Osteoblast (primary cell): Measurements from ENCODE around the gene SUGCT. TPM values are rescaled to one million over a fixed set of nuclear protein-coding genes. Genes with fewer than 3 reads are reported as not detected.

Experiments
- DNase-seq: peaks from one replicate; pipeline ENCODE4 v3.0.0; 2011; ENCODE audit warnings: low spot score, mixed read lengths; ENCODE audit not compliant: insufficient read length; ENCODE audit errors: missing footprints
- H2AFZ ChIP-seq: 2 replicates; pipeline ENCODE4 v1.6.0; 2011; ENCODE audit warnings: mild to moderate bottlenecking, low read length
- H3K27ac ChIP-seq: 2 replicates; pipeline ENCODE4 v1.5.1; 2011; ENCODE audit warnings: mild to moderate bottlenecking, low read depth, low read length, moderate library complexity
- H3K27me3 ChIP-seq: 2 replicates; pipeline ENCODE4 v1.6.0; 2012; ENCODE audit warnings: mild to moderate bottlenecking, control low read depth, inconsistent platforms, low read length, moderate library complexity; ENCODE audit not compliant: insufficient read depth
- H3K36me3 ChIP-seq: 2 replicates; pipeline ENCODE4 v1.5.1; 2011; ENCODE audit warnings: mild to moderate bottlenecking, low read length, control low read depth, moderate library complexity; ENCODE audit not compliant: insufficient read depth
- H3K4me1 ChIP-seq: 2 replicates; pipeline ENCODE4 v1.5.1; 2011; ENCODE audit warnings: mild to moderate bottlenecking, low read length, control low read depth, moderate library complexity; ENCODE audit not compliant: insufficient read depth
- H3K4me2 ChIP-seq: 2 replicates; pipeline ENCODE4 v1.6.0; 2011; ENCODE audit warnings: mild to moderate bottlenecking, low read length; ENCODE audit not compliant: insufficient read depth
- H3K4me3 ChIP-seq: fragments of 200-600 bp; sonication (generic); 3 replicates; pipeline ENCODE4 v1.5.1; 2012; ENCODE audit warnings: mild to moderate bottlenecking, low read length, inconsistent platforms; ENCODE audit not compliant: insufficient read depth
- H3K79me2 ChIP-seq: 2 replicates; pipeline ENCODE4 v1.6.0; 2012; ENCODE audit warnings: mild to moderate bottlenecking, low read length, control low read depth, inconsistent platforms; ENCODE audit not compliant: insufficient read depth
- H3K9me3 ChIP-seq: 2 replicates; pipeline ENCODE4 v1.5.1; 2011; ENCODE audit warnings: low read depth, low read length, control low read depth
- H4K20me1 ChIP-seq: 2 replicates; pipeline ENCODE4 v1.6.0; 2012; ENCODE audit warnings: mild to moderate bottlenecking, low read length, control low read depth; ENCODE audit not compliant: insufficient read depth
- CTCF ChIP-seq: IDR thresholded peaks from 2 replicates; pipeline ENCODE4 v1.5.1; 2011; ENCODE audit warnings: mild to moderate bottlenecking, low read depth, low read length, moderate library complexity; ENCODE audit errors: extremely low read depth
- total RNA-seq: library from RNA; depleted of rRNA; stranded (reverse); fragments of >200 nt; gene quantifications from 2 replicates; pipeline ENCODE4 v1.2.3, GENCODE V29; 2012

SUGCT gene
- total RNA-seq, 1 donor, result 21.7 TPM

- no peak overlapping the region for H3K27ac ChIP-seq
- no peaks in the 10 kb centered on the region for H3K9me3 ChIP-seq
- no peaks in the 10 kb centered on the region for H3K36me3 ChIP-seq
- no peak overlapping the region for H3K4me3 ChIP-seq
- TF ChIP-seq CTCF, result no peak
- no peak overlapping the region for H3K4me2 ChIP-seq
- H4K20me1 ChIP-seq, result no peaks in the 10 kb centered on the region
- no peaks in the 10 kb centered on the region for H3K27me3 ChIP-seq
- no peaks in the 10 kb centered on the region for H3K4me1 ChIP-seq
- no peaks in the 10 kb centered on the region for H3K79me2 ChIP-seq
- no peak for DNase-seq
- H2AFZ ChIP-seq, result no peak overlapping the region
Observed at GRCh38 chr7:40531956-40532355, 397.2 kb downstream of the SUGCT start.

GRCh38 chr7:40535678-40536077, 400.9 kb downstream of the SUGCT start:
- TF ChIP-seq CTCF, result no peak
- Histone ChIP-seq H3K9me3 (no peaks in the 10 kb centered on the region), H3K27ac (no peak overlapping the region), H4K20me1 (no peaks in the 10 kb centered on the region), H3K79me2 (no peaks in the 10 kb centered on the region), H3K36me3 (no peaks in the 10 kb centered on the region), H3K4me3 (no peak overlapping the region), H3K27me3 (no peaks in the 10 kb centered on the region), H3K4me1 (no peaks in the 10 kb centered on the region), H2AFZ (no peak overlapping the region), H3K4me2 (no peak overlapping the region)
- DNase-seq, result no peak

- H3K79me2 ChIP-seq, result no peaks in the 10 kb centered on the region
- H3K9me3 ChIP-seq, result no peaks in the 10 kb centered on the region
- H3K4me1 ChIP-seq, result peaks cover 4% of the 10 kb centered on the region
- H3K4me3 ChIP-seq, result no peak overlapping the region
- H4K20me1 ChIP-seq, result no peaks in the 10 kb centered on the region
- H3K4me2 ChIP-seq, result no peak overlapping the region
- no peak overlapping the region for H2AFZ ChIP-seq
- H3K36me3 ChIP-seq, result no peaks in the 10 kb centered on the region
- no peak overlapping the region for H3K27ac ChIP-seq
- DNase-seq, result no peak
- TF ChIP-seq CTCF, result no peak
- no peaks in the 10 kb centered on the region for H3K27me3 ChIP-seq
Observed at GRCh38 chr7:40536421-40536820, 401.6 kb downstream of the SUGCT start.

GRCh38 chr7:40538281-40538680, 403.5 kb downstream of the SUGCT start:
- Histone ChIP-seq H2AFZ (no peak overlapping the region), H3K27ac (no peak overlapping the region), H3K36me3 (no peaks in the 10 kb centered on the region), H3K9me3 (no peaks in the 10 kb centered on the region), H3K27me3 (no peaks in the 10 kb centered on the region), H4K20me1 (no peaks in the 10 kb centered on the region), H3K4me3 (no peak overlapping the region), H3K4me1 (peaks cover 9% of the 10 kb centered on the region), H3K4me2 (peak overlapping the region; percentile 12), H3K79me2 (no peaks in the 10 kb centered on the region)
- no peak for TF ChIP-seq CTCF
- no peak for DNase-seq
